BE2C (cell line): ENCODE data around the gene IQSEC2.

Experiments
- DNase-seq: peaks from one replicate; pipeline ENCODE4 v3.0.0-alpha.2; 2020
- H3K27me3 ChIP-seq: fragments of 250-450 bp; sonication (Bioruptor Pico); 2 replicates; pipeline ENCODE4 v1.5.1; 2020; ENCODE audit warnings: mild to moderate bottlenecking
- H3K36me3 ChIP-seq: fragments of 250-450 bp; sonication (Bioruptor Pico); 2 replicates; pipeline ENCODE4 v1.5.1; 2020; ENCODE audit warnings: mild to moderate bottlenecking
- H3K4me1 ChIP-seq: fragments of 250-450 bp; sonication (Bioruptor Pico); 2 replicates; pipeline ENCODE4 v1.5.1; 2020
- H3K4me3 ChIP-seq: 2 replicates; pipeline ENCODE4 v1.5.1; 2011; ENCODE audit warnings: low read depth, low read length
- H3K9me3 ChIP-seq: fragments of 250-450 bp; sonication (Bioruptor Pico); 2 replicates; pipeline ENCODE4 v1.5.1; 2020
- TF ChIP-seq, protein P1 (sequence below): IDR thresholded peaks from 2 replicates; pipeline ENCODE4 v1.5.1; 2012; ENCODE audit warnings: mild to moderate bottlenecking, low read depth, low read length

Gene IQSEC2

DNA sequence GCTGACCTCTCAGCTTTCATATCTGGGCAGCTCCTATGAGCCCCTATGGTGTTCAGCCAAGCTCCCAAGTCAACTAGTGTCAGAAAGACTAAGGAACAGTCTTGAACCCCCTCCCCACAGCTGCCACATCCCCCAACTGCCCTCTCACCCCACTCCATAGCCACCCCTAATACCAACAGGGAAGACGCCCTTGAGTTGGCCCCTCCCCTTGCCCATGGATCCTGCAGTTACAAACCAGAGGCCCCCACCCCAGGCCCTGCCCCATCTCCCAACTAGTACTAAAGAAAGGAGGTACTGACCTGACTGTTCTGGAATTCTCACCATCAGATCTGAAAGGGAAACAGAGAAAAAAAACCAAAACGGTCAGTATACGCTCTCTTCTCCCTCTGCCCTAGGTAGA is 10.2 kb upstream of the IQSEC2 start:
- DNase-seq, result no peak
- no peak overlapping the region for H3K4me3 ChIP-seq
- H3K4me1 ChIP-seq, result peaks cover 9% of the 10 kb centered on the region
- no peaks in the 10 kb centered on the region for H3K36me3 ChIP-seq
- H3K9me3 ChIP-seq, result no peaks in the 10 kb centered on the region
- H3K27me3 ChIP-seq, result no peaks in the 10 kb centered on the region
- TF ChIP-seq, protein P1, sequence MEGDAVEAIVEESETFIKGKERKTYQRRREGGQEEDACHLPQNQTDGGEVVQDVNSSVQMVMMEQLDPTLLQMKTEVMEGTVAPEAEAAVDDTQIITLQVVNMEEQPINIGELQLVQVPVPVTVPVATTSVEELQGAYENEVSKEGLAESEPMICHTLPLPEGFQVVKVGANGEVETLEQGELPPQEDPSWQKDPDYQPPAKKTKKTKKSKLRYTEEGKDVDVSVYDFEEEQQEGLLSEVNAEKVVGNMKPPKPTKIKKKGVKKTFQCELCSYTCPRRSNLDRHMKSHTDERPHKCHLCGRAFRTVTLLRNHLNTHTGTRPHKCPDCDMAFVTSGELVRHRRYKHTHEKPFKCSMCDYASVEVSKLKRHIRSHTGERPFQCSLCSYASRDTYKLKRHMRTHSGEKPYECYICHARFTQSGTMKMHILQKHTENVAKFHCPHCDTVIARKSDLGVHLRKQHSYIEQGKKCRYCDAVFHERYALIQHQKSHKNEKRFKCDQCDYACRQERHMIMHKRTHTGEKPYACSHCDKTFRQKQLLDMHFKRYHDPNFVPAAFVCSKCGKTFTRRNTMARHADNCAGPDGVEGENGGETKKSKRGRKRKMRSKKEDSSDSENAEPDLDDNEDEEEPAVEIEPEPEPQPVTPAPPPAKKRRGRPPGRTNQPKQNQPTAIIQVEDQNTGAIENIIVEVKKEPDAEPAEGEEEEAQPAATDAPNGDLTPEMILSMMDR, result no peak

DNA sequence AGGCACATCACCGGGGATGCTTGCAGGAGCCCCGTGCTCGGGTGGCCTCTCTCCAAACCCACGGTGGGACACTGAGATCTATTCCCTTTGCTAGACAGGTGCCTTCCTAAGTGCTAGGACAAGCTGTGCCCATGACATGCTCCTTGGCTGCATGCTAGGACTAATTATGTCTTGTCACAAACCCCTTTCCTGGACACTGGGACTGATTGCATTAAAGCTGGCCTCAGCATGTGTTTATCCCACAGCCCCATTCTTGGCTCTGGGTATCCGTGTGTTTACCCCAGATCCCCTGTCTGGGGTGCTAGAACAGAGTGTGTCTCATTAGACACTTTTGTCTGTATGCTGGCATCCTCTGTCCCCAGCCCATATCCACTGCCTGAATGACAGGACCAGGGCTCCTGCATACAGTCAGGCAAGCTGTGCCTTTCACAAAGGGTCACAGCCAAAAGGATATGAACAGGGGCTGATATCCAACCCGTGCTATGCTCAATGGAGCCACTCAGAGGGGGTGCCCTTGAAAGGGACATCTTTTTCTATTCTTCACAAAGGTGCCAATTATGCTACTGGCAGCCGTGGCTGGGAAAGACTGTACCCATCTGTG is 9.2 kb upstream of the IQSEC2 start:
- DNase-seq, result no peak
- Histone ChIP-seq H3K9me3 (no peaks in the 10 kb centered on the region), H3K36me3 (no peaks in the 10 kb centered on the region), H3K4me3 (no peak overlapping the region), H3K4me1 (peaks cover 12% of the 10 kb centered on the region), H3K27me3 (no peaks in the 10 kb centered on the region)
- TF ChIP-seq, protein P1, result no peak

DNA sequence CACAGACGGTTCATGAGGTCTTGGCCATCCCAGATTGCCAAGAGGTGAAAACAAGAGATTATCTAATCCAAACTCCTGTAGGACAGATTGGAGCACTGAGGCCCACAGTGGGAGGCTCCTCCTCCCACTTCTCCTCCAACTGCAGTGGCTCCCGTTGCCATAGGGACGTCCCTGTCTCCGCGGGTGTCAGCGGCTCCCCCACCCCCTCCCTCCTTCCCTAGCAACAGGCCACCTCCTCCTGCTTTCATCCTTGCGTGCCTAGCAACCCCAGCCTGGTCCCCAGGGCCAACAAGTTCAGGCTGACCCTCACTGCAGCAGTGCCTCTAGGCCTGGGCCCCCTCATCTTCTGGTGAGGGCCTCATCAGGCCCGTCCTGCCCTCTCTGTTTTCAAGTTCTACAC is 6.8 kb upstream of the IQSEC2 start:
- H3K9me3 ChIP-seq, result no peaks in the 10 kb centered on the region
- no peaks in the 10 kb centered on the region for H3K36me3 ChIP-seq
- TF ChIP-seq, protein P1, result no peak
- no peaks in the 10 kb centered on the region for H3K27me3 ChIP-seq
- DNase-seq, result peak; percentile 84
- H3K4me1 ChIP-seq, result peaks cover 12% of the 10 kb centered on the region
- peak overlapping the region; percentile 43; the same call in 1 of the 2 replicates for H3K4me3 ChIP-seq

DNA sequence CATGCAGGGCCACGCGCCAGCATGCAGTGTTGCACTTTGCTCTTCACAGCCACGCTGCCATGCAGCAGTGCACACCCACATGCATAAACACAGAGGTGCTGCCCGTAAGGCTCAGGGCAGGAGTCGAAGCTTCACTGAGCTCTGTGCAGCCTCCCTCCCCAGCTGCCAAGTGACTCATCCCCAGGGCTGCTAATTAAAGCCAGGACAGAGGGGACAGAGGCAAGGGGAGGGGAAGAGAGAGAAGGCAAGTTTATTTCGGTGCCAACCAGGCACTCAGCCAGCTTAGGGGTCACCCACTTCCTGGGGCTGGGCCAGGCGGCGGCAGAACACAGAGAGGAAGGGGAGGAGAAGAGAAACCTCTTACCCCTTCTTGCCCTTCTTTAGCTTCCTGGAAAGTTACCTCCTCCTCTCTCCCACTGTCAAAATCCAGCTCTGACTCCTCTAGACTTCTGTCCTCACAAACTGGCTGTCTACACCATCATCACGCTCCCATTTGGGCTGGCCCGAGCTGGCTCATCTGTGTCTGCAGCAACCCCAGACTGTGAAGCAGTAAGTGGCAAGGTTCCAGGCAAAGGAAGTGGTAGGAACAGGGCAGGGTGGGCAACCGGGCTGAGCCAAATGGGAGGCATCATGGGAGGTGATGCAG is 6.2 kb upstream of the IQSEC2 start:
- Histone ChIP-seq H3K4me1 (peaks cover 12% of the 10 kb centered on the region), H3K4me3 (peak overlapping the region; percentile 43), H3K36me3 (no peaks in the 10 kb centered on the region), H3K27me3 (no peaks in the 10 kb centered on the region), H3K9me3 (no peaks in the 10 kb centered on the region)
- TF ChIP-seq, protein P1, result no peak
- DNase-seq, result peak; percentile 82

DNA sequence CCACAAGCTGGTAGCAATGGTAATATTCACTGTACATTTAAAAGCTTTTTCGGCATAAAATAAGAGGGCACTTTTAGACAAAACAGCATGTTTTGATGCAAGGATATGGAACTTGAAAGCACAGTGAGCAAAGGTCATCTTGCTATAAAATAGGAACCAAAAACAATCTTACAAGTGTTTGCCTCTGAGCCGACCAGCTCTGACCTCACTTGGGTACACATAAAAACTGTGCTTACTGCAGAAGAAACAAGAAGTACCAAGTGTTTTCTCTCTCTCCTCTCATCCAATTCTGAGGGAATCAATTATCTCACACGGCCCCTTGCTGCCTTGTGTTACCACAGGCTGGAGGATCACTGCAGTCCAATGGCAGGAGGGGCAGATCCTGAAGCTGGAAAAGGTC is 4.8 kb upstream of the IQSEC2 start:
- no peaks in the 10 kb centered on the region for H3K9me3 ChIP-seq

DNA sequence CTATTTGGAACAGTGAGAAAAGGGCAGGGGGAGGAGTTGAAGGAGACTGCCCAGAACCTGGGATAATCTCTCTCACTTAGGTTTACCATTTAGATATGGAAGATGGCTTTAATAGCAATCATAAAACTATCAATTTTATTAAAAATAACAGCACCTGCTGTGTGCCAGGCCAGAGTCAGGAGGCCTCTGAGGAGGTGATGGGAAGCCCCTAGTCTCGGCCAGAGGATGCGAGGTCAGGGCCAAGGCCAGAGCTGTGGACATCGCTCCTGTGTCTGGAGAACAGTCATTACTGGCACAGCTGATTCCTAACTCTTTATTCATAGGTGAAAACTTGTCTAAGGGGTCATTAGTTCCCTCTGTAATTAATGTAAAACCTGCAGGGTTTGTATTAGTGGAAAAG is 4.2 kb upstream of the IQSEC2 start:
- Histone ChIP-seq H3K4me1 (peaks cover 12% of the 10 kb centered on the region), H3K36me3 (no peaks in the 10 kb centered on the region), H3K27me3 (no peaks in the 10 kb centered on the region), H3K9me3 (no peaks in the 10 kb centered on the region), H3K4me3 (no peak overlapping the region)
- DNase-seq, result no peak
- TF ChIP-seq, protein P1, result no peak

More for the DNA sequence above, 4.8 kb upstream of the IQSEC2 start:
- DNase-seq, result no peak
- Histone ChIP-seq H3K4me3 (no peak overlapping the region), H3K4me1 (peaks cover 12% of the 10 kb centered on the region), H3K36me3 (no peaks in the 10 kb centered on the region), H3K27me3 (no peaks in the 10 kb centered on the region)
- TF ChIP-seq, protein P1, result no peak
